HG03139 (cell line): Measurements from ENCODE around the gene TEKT1.
"Not testable (repeated sequence)": the region's sequence is repeated elsewhere in the genome, so short reads cannot be mapped to it uniquely, and the experiment has no call there.

ENCODE experiments used
- ATAC-seq: cut with Tn5 transposase; IDR thresholded peaks from one replicate; pipeline ENCODE4 v1.9.1; 2021; ENCODE audit not compliant: unreplicated experiment

TEKT1 gene

DNA sequence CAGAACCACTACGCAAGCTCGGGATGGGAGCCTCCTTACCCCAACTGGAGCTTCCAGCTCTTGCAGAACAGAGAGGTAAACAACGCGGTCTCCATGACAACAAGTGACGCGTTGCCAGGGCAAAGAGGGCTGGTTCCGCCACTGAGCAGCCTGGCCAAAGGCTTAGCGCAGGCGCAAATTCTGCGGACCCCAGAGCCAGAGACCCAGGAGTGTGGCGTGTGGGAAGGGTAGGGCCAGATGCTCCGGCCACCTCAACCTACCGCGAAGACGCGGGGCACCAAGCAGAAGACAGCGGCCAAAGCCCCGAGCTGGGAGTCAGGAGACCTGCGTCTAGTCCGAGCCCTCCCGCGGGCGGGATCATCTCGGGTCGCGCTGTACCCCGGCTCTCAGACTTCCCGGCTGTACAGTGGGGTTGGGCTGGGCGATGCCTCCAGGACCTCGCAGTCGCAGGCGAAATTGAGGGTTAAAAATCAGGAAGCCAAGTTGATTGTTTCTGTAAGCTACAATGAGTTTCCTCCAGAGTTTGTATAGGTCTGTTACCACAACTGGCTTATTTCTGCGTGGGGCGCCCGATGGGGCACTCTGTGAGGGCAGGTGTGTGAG is at the start of gene TEKT1:
TEKT1 (minus strand) TSS at position 69 of the 603 bp plus-strand sequence. CDS start 1,353 bp downstream, outside the sequence.
- no peak for ATAC-seq

DNA sequence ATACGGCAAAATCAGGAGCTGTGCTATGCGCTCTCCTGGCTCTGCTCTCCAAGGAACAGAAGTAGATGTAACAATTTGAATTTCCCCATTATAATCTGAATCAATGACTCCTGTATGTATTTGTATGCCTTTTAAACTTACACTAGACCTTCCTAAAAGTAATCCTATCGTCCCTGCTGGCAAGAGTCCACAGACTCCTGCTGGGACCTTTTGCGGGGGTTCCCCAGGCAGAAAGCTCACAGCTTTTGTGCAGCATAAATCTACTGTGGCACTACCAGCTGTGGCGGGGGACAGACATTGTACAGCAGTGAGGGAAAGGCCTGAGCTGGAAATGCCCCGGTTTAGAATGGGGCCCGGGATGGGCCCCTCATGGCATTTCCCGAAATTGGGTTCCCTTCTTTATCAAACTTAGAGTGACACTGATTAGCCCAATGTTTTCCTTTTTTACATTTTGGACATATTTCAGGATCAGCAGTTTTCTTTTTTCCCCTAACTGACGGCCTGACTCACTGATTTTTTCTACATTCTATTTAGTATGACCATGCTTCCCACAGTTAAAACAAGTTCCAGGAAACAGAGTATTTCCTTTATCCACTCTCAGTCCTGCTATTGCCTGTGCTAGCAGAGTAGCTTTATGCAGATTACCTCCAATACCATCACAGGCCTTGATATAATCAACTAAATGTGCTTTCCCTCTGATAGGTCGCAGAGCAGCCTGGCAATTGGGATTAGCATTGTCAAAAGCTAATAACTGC is 47.9 kb upstream of the TEKT1 start:
- not testable (repeated sequence) for ATAC-seq

DNA sequence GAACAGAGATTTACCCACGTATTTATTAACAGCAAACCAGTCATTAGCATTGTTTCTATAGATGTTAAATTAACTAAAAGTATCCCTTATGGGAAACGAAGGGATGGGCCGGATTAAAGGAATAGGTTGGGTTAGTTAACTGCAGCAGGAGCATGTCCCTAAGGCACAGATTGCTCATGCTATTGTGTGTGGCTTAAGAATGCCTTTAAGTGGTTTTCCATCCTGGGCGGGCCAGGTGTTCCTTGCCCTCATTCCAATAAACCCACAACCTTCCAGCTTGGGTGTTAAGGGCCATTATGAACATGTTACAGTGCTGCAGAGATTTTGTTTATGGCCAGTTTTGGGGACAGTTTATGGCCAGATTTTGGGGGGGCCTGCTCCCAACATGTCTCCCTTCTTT is 43.7 kb upstream of the TEKT1 start:
- not testable (repeated sequence) for ATAC-seq

DNA sequence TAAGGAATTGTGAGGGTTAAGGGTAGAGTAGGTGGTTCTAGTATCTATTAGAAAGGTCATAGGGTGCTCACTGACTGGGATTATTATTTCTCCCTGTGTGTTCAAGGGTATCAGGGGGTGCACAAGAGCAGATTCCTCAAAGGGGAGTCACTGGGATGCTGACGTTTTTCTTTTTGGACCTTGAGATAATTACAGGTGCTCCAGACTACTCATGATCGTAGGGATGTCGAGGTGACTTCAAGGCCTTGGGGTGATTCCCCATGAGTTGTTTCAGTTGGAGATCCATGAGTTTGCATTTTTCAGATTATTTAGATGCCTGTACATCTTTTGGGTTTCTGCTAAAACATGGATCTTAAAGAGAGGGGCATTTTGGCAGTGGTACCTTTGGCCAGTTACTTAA is 41.4 kb upstream of the TEKT1 start:
- ATAC-seq: no peak

DNA sequence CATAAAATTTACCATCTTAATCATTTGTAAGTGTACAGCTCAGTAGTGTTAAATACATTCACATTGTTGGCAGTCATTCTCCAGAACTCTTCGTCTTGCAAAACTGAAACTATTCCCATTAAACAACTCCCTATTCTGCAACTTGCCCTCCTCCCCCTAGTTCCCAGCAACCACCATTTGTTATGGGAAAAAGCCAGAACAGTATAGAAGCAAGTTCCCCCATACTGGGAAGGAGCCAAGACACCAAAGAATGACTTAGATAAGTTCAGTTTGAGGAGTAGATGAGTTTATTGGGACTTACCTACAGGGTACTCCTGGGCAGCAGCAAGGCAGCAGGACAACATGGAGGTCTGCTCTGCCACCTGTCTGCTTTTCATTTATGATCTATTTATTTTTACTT is 39.3 kb upstream of the TEKT1 start:
- ATAC-seq: no peak

DNA sequence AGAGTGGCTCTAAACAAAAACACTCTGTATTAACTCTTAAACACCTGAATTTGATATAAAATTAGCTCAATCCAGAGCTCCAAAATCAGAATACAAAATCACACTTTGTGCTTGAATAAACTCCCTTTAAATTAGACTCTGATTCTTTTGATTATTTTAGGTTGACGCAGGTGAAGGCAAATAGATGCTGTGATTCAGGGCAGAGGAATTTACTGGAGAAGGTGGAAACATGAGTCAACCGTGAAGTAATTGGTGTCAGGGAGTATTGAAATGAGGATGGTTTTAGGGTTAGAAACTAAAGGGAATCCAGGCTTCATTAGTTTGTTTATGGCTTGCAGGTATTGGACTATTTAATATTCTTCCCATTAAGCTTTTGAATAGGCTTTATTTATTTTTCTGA is 37.1 kb upstream of the TEKT1 start:
- ATAC-seq: no peak

DNA sequence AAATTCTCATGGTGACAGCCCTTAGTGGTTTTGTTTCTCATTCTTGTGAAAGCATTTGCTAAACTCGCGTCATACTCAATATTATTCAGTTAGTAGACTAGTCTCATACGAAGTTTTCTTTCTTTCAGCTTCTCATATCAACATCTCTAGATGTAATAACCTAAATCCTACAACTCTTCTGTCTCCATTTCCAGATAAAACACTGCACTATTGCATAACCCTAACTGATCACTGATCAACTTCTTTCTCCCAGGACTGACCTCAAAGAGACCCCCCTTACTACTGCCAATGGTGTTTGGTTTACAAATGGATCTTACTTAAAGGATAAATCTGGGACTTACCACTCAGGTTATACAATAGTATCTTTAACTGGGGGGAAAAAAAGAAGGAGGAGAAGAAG is 36.3 kb upstream of the TEKT1 start:
- no peak for ATAC-seq

DNA sequence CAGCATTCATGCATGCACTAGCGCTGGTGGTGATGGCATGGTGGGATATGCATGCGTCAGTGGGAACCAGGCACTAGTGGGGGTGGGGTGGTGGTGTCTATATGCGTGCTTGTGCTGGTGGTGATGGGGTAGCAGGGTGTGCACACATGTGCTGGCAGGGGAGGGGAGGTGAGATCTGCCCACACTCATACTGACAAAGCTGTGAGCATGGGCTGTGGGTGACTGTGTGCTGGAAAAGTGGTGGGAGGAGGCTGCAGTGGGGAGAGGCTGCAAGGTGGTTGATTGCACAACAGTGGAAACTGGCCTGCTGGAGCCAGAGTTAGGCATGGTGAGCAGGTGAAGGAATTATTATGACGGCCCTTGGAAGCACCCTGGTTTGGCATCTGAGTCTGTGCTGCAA is 31.3 kb upstream of the TEKT1 start:
- no peak for ATAC-seq

DNA sequence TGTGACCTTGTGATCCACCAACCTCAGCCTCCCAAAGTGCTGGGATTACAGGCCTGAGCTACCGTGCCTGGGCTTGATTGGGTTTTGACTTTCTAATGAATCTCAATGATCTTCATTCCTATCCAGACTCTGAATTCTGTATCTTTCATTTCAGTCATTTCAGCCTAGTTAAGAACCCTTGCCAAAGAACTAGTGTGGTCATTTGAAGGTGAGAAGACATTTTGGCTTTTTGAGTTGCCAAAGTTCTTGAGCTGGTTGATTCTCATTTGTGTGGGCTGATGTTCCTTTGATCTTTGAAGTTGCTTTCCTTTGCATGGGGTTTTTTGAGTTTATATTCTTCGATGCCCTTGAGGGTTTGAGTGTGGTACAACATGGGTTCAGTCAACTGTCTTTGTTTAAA is 30.6 kb upstream of the TEKT1 start:
- no peak for ATAC-seq

DNA sequence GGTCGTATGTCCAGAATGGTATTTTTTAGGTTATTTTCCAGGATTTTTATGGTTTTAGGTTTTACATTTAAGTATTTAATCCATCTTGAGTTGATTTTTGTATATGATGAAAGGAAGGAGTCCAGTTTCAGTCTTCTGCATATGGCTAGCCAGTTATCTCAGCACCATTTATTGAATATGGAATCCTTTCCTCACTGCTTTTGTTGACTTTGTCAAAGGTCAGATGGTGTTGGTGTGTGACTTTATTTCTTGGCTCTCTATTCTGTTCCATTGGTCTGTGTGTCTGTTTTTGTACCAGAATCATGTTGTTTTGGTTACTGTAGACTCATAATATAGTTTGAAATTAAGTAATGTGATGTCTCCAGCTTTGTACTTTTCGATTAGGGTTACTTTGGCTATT is 26.4 kb upstream of the TEKT1 start:
- ATAC-seq: no peak

DNA sequence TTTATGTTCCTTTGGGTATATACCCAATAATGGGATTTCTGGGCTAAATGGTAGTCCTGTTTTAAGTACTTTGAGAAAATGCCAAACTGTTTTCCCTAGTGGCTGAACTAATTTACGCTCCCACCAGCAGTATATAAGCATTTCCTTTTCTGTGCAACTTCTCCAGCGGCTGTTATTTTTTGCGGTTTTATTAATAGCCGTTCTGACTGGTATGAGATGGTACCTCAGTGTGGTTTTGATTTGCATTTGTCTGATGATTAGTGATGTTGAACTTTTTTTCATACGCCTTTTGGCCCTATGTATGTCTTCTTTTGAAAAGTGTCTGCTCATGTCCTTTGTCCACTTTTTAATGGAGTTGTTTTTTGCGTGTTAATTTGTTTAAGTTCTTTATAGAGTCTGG is 25.8 kb upstream of the TEKT1 start:
- ATAC-seq: no peak

DNA sequence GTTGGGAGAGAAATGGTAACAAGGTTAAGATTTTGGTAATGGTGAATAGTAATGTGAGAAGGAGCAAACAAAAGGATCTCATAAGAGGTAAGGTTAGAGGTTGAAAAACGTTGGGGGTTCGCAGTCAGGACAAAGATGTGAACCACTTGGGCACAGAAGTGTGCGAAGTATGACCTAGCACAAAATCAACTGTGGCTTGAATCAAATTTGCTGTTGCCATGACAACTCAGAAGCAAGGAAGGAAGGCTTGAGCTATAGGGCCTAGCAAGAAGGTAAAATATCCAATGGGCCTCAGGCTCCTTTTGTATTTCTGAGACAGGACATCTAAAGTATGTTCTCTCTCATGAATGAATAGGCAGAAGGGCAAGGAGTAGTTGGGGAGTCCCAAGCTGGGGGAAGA is 24.5 kb upstream of the TEKT1 start:
- no peak for ATAC-seq

DNA sequence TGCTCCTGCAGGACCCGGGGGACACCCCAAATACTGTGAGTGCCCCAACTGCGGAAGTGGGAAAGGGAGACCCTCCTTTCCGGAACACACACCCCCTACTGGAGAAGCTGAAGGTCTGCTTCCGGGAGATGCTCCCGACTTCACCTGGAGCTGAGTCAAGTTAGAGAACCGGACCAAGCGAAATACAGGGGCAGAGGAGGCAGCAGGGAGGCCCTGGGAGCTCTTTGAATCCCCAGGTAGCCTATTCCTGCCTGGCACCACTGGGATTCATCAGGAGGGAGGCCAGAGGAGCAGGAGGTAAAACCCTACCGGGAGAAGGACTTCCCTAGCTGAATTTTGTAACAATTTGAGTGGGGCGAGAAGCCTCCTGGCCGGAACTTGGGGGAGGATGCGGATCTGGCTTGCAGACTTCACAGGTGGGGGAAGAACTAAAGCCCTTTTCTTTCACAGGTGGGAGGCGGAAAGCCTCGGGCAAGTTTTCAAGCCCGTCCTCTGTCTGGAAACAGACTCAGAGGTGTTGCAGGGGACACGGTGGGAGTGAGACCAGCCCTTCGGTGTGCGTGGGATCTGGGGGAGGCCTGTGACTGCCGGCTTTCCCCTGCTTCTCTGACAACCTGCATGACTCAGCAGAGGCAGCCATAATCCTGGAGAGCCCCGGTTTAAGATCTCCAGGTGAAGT is 22.4 kb upstream of the TEKT1 start:
- no peak for ATAC-seq

DNA sequence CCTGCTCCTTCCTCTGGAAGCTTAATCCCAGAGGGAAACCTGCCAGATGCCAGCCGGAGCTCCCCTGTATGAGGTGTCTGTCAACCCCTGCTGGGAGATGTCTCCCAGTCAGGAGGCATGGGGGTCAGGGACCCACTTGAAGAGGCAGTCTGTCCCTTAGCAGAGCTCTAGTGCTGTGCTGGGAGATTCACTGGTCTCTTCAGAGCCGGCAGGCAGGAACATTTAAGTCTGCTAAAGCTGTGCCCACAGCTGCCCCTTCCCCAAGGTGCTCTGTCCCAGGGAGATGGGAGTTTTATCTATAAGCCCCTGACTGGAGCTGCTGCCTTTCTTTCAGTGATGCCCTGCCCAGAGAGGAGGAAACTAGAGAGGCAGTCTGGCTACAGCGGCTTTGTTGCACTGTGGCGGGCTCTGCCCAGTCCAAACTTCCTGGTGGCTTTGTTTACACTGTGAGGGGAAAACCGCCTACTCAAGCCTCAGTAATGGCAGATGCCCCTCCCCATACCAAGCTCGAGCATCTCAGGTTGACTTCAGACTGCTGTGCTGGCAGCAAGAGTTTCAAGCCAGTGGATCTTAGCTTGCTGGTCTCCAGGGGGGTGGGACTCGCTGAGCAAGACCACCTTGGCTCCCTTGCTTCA is 17.1 kb upstream of the TEKT1 start:
- not testable (repeated sequence) for ATAC-seq

DNA sequence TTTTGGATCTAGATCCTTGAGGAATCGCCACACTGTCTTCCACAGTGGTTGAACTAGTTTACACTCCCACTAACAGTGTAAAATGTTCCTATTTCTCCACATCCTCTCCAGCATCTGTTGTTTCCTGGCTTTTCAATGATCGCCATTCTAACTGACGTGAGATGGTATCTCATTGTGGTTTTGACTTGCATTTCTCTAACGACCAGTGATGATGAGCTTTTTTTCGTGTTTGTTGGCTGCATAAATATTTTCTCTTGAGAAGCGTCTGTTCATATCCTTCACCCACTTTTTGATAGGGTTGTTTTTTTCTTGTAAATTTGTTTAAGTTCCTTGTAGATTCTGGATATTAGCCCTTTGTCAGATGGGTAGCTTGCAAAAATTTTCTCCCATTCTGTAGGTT is 14.6 kb upstream of the TEKT1 start:
- not testable (repeated sequence) for ATAC-seq

DNA sequence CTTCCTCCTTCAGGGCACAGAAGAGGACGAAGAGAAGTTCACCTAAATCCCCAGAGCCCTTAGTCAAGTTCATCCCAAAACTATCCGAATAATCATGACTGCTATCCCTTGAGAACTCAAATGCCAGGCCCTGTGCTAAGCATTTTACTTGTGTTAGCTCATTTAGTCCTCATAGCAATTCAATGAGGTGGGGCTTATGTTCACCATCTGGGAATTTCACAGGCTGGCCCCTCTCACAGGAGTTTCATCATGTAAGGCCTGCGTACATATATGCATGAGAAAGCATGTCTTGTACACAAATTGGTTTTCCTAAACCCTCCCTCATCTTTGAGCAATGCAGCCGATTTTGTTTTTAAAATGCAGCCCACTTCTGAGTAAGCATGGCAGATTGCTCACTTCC is 12.9 kb upstream of the TEKT1 start:
- ATAC-seq: not testable (repeated sequence)

DNA sequence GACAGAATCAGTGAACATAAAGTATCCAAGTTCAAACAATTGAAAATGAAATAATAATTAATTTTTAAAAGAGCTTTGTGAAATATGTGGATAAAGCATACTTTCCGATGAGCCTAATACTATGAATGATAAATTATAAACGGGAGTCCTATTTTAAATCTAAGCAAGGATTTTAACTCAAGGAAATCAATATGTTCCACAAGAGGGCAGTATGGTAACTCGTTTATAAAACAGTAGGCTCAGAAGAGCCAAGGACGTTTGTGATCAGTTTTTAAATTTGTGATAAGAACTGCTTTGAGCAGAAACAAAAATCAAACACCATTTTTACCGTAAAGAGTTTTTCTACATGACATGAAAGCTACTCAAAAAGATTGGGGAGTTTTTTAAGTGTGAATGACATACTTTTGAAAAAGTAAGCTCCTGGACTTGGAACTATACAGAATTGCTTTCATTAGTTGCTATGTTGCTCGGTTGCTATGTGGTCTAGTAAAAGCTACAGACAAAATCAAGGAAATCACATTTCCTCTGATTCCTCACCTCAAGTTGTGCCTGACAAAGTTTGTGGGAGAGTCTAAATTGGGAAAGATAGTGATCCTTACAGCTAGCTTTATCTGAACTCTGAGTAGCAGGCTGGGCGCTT is 11.8 kb upstream of the TEKT1 start:
- no peak for ATAC-seq

DNA sequence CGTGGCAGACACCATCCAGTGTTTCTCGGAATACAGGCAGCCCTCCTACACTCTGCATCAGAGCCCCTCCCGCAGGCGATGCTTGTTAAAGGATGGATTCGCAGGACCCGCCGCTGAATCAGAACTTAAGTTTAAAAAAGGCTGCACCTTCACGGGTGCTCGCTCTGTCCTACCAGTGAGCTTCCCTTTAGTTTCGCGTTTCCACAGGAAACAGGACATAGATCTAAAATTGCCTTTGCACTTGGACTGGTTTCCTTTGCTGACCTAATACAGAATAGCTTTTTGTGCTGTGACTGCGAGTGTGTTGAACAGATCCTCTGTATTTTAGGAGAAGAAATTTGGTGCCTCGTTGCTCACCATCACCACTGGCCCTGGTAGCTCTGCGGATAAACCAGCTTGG is 10.2 kb upstream of the TEKT1 start:
- ATAC-seq: not testable (repeated sequence)

DNA sequence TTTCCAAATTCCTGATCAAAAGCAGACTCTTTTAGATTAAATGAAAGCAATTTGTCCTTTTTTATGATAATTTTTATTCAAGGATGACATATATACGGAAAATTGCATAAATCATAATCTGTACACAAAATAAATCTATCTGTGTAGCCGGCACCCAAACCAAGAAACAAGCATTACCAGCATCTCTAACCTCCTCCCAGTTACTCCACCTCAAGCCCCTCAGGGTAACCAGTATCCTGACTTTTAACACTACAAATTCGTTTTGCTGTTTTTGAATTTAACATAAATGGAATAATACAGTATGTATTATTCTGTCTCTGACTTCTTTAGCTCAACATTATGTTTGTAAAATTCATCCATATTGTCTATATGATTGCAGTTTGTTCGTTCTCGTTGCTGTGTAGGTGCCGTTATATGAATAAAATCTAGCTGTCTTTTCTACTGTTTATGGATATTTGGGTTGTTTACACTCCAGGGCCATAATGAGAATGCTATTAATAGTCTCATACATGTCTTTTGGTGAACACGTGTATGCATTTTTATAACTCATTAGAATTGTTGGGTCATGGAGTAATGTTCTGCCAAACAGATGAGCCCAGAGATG is 1.0 kb downstream of the TEKT1 start:
- ATAC-seq: no peak

DNA sequence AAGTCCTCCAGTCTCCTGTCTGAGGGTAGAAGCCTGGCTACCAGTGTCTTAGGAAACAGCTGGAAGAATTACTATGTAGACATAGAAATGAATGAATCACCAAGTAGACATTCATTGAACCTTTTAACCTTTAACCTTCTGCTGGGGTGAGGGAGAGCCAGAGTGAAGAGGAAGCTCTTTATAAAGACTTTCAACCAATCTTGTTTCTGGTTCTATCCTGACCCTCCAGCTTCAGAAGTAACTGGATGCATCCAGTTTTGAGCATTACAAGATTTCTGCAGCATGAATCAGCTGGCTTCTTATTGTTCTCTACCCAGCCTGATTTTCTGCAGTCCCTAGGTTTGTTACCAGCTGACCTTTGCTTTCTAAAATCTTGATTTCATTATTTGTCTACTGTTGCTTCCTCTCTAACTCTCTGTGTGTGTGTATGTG is 8.5 kb downstream of the TEKT1 start:
- ATAC-seq: no peak

DNA sequence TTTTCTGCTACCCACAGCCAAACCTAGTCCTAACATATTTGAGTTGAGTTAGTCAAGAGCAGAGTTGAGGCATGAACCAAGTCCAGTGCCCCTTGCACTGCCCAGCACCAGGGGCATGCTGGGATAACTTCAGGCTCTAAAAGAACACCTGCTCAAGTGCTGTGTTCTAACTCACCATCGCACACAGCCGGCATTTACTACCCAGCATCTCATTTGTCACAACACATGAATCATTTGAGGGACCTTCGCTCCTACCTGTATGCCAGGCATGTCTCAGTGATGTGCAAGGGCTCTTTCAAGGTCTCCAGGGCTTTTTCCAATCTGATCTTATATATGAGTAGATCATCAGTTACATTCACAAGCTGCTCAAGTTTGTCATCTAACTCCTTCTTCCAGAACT is 12.6 kb downstream of the TEKT1 start:
- ATAC-seq: no peak
